IMR-90 (cell line): ENCODE results near the gene TSEN54. TPM values are rescaled to one million over a fixed set of nuclear protein-coding genes. Genes with fewer than 3 reads are reported as not detected.

Experiments used
- ATAC-seq: fragments of 200-7000 bp; cut with Tn5 transposase; 2 replicates; pipeline ENCODE4 v1.9.1; 2020; ENCODE audit warnings: low read depth, mild to moderate bottlenecking, moderate library complexity
- BruUV-seq: library from RNA; stranded (reverse); fragments of 400-500 nt; replicated peaks from 2 replicates; lab custom pipeline; 2021; lab: Mats Ljungman, UMichigan
- CTCF ChIA-PET: fragments of 300-600 bp; formaldehyde crosslinking; extraction: SDS; loops from one replicate; lab custom pipeline; 2021; ENCODE audit warnings: antibody characterized with exemption; lab: Yijun Ruan, JAX
- POLR2A ChIA-PET: fragments of 300-600 bp; sonication (Branson Sonifier 250); formaldehyde crosslinking; loops from one replicate; lab custom pipeline; 2022; ENCODE audit warnings: antibody characterized with exemption; ENCODE audit not compliant: unreplicated experiment; lab: Charles Lee
- DNase-seq: peaks from one replicate; pipeline ENCODE4 v3.0.0; 2013
- H2AFZ ChIP-seq: replicated peaks from 2 replicates; pipeline ENCODE3; 2013; ENCODE audit warnings: low read length, mild to moderate bottlenecking; ENCODE audit not compliant: poor library complexity
- H2AK5ac ChIP-seq: 2 replicates; pipeline ENCODE4 v1.6.1; 2013; ENCODE audit warnings: low read depth, low read length, inconsistent platforms
- H2AK9ac ChIP-seq: replicated peaks from 2 replicates; pipeline ENCODE3; 2013; ENCODE audit warnings: mild to moderate bottlenecking, low read depth, low read length, moderate library complexity; ENCODE audit not compliant: poor library complexity
- H2BK120ac ChIP-seq: 2 replicates; pipeline ENCODE4 v1.6.1; 2013; ENCODE audit warnings: low read depth, low read length, inconsistent platforms
- H2BK15ac ChIP-seq: 3 replicates; pipeline ENCODE4 v1.6.1; 2013; ENCODE audit warnings: low read depth, low read length, inconsistent platforms
- H2BK20ac ChIP-seq: 2 replicates; pipeline ENCODE4 v1.6.1; 2013; ENCODE audit warnings: low read depth, mild to moderate bottlenecking, inconsistent platforms, low read length, moderate library complexity
- H2BK5ac ChIP-seq: 2 replicates; pipeline ENCODE4 v1.6.1; 2013; ENCODE audit warnings: mild to moderate bottlenecking, low read depth, low read length, inconsistent platforms; ENCODE audit not compliant: poor library complexity, severe bottlenecking
- H3K14ac ChIP-seq: replicated peaks from 2 replicates; pipeline ENCODE4 v1.6.1; 2013; ENCODE audit warnings: low read depth, low read length, inconsistent platforms
- H3K18ac ChIP-seq: 2 replicates; pipeline ENCODE4 v1.6.1; 2013; ENCODE audit warnings: low read depth, low read length, control low read depth
- H3K23ac ChIP-seq: 2 replicates; pipeline ENCODE4 v1.6.1; 2013; ENCODE audit warnings: low read depth, low read length, inconsistent platforms
- H3K27ac ChIP-seq: 2 replicates; pipeline ENCODE4 v1.5.1; 2013; ENCODE audit warnings: mild to moderate bottlenecking, control low read depth, low read length; ENCODE audit not compliant: insufficient read depth
- H3K27me3 ChIP-seq: 2 replicates; pipeline ENCODE4 v1.6.1; 2013; ENCODE audit warnings: low read length; ENCODE audit not compliant: control insufficient read depth, insufficient read depth
- H3K36me3 ChIP-seq: 2 replicates; pipeline ENCODE4 v1.6.1; 2013; ENCODE audit warnings: low read length, mixed read lengths; ENCODE audit not compliant: control insufficient read depth, insufficient read depth
- H3K4ac ChIP-seq: 2 replicates; pipeline ENCODE4 v1.6.1; 2013; ENCODE audit warnings: low read depth, low read length, inconsistent platforms
- H3K4me1 ChIP-seq: 2 replicates; pipeline ENCODE4 v1.6.1; 2013; ENCODE audit warnings: low read length, mixed read lengths; ENCODE audit not compliant: control insufficient read depth, insufficient read depth
- H3K4me2 ChIP-seq: 2 replicates; pipeline ENCODE4 v1.6.1; 2013; ENCODE audit warnings: low read depth, mild to moderate bottlenecking, control low read depth, low read length, moderate library complexity
- H3K4me3 ChIP-seq: 2 replicates; pipeline ENCODE4 v1.5.1; 2013; ENCODE audit warnings: low read depth, mild to moderate bottlenecking, control low read depth, low read length, moderate library complexity; ENCODE audit not compliant: insufficient read depth
- H3K56ac ChIP-seq: 2 replicates; pipeline ENCODE4 v1.6.1; 2013; ENCODE audit warnings: low read length, inconsistent platforms; ENCODE audit not compliant: insufficient read depth; ENCODE audit errors: extremely low read depth
- H3K79me1 ChIP-seq, 2 experiments: 2 replicates each; pipeline ENCODE4 v1.6.1; 2013; ENCODE audit warnings: low read length in 2 of 2, inconsistent platforms in 1 of 2, low read depth in 1 of 2
- H3K9ac ChIP-seq: 2 replicates; pipeline ENCODE4 v1.6.1; 2013; ENCODE audit warnings: low read depth, low read length, control low read depth
- H3K9me1 ChIP-seq: 2 replicates; pipeline ENCODE4 v1.6.1; 2013; ENCODE audit warnings: low read length, inconsistent platforms; ENCODE audit not compliant: insufficient read depth
- H3K9me3 ChIP-seq: 2 replicates; pipeline ENCODE4 v1.6.1; 2013; ENCODE audit warnings: low read length; ENCODE audit not compliant: control insufficient read depth, insufficient read depth
- H4K20me1 ChIP-seq: 2 replicates; pipeline ENCODE4 v1.6.1; 2013; ENCODE audit warnings: low read length, inconsistent platforms; ENCODE audit not compliant: insufficient read depth
- H4K5ac ChIP-seq: 2 replicates; pipeline ENCODE4 v1.6.1; 2013; ENCODE audit warnings: mild to moderate bottlenecking, low read depth, low read length, control low read depth
- H4K8ac ChIP-seq, 2 experiments: 2 replicates each; pipeline ENCODE4 v1.6.1; 2013; ENCODE audit warnings: low read depth in 2 of 2, low read length in 2 of 2, control low read depth in 1 of 2, inconsistent platforms in 1 of 2
- H4K91ac ChIP-seq: 2 replicates; pipeline ENCODE4 v1.6.1; 2013; ENCODE audit warnings: low read depth, low read length, inconsistent platforms; ENCODE audit not compliant: insufficient read depth
- BHLHE40 ChIP-seq: fragments of 150-350 bp; IDR thresholded peaks from 2 replicates; pipeline ENCODE4 v1.6.1; 2016; ENCODE audit warnings: mild to moderate bottlenecking, low read depth, low read length
- CEBPB ChIP-seq: IDR thresholded peaks from 2 replicates; pipeline ENCODE4 v1.6.1; 2012; ENCODE audit warnings: low read depth, low read length, improper control_type of control experiment
- CHD1 ChIP-seq: IDR thresholded peaks from 2 replicates; pipeline ENCODE4 v1.6.1; 2012; ENCODE audit warnings: low read depth, low read length, improper control_type of control experiment
- ELK1 ChIP-seq: fragments of 150-350 bp; IDR thresholded peaks from 2 replicates; pipeline ENCODE4 v1.6.1; 2016; ENCODE audit warnings: low read depth, mild to moderate bottlenecking, low read length, moderate library complexity, borderline replicate concordance
- FOS ChIP-seq: fragments of 150-350 bp; IDR thresholded peaks from 2 replicates; pipeline ENCODE4 v1.6.1; 2016; ENCODE audit warnings: low read depth, low read length
- MAFK ChIP-seq: IDR thresholded peaks from 2 replicates; pipeline ENCODE4 v1.6.1; 2012; ENCODE audit warnings: low read depth, low read length, improper control_type of control experiment
- MAZ ChIP-seq: IDR thresholded peaks from 2 replicates; pipeline ENCODE4 v1.6.1; 2012; ENCODE audit warnings: low read depth, mild to moderate bottlenecking, low read length, improper control_type of control experiment, moderate library complexity, borderline replicate concordance
- MXI1 ChIP-seq: IDR thresholded peaks from 2 replicates; pipeline ENCODE4 v1.6.1; 2012; ENCODE audit warnings: low read depth, mild to moderate bottlenecking, low read length, moderate library complexity, borderline replicate concordance
- NFE2L2 ChIP-seq: fragments of 150-350 bp; IDR thresholded peaks from 2 replicates; pipeline ENCODE4 v1.6.1; 2016; ENCODE audit warnings: low read depth, mild to moderate bottlenecking, low read length
- RAD21 ChIP-seq: IDR thresholded peaks from 2 replicates; pipeline ENCODE4 v1.6.1; 2012; ENCODE audit warnings: low read length, improper control_type of control experiment
- RCOR1 ChIP-seq: IDR thresholded peaks from 2 replicates; pipeline ENCODE4 v1.6.1; 2012; ENCODE audit warnings: mild to moderate bottlenecking, low read length, improper control_type of control experiment; ENCODE audit not compliant: insufficient replicate concordance
- RFX5 ChIP-seq: IDR thresholded peaks from 2 replicates; pipeline ENCODE4 v1.8.0; 2012; ENCODE audit warnings: low read depth, mild to moderate bottlenecking, low read length, moderate library complexity
- SMC3 ChIP-seq: fragments of 150-350 bp; IDR thresholded peaks from 2 replicates; pipeline ENCODE4 v1.6.1; 2016; ENCODE audit warnings: low read depth, mild to moderate bottlenecking, antibody characterized with exemption, low read length, moderate library complexity
- USF2 ChIP-seq: fragments of 150-350 bp; IDR thresholded peaks from 2 replicates; pipeline ENCODE4 v1.6.1; 2017; ENCODE audit warnings: mild to moderate bottlenecking, antibody characterized with exemption, low read length, low read depth
- WGBS, 2 experiments: methylation state at CpG; one replicate each; pipeline versions ENCODE4 v1.1.5 to v1.1.7; 2013; ENCODE audit warnings: missing lambda C conversion rate in 2 of 2; ENCODE audit not compliant: insufficient read length in 1 of 2; ENCODE audit errors: extremely low coverage in 2 of 2; 5-methylcytosine and 5-hydroxymethylcytosine counted together
- dilution Hi-C: fragments of 300-500 bp; cut with HindIII; formaldehyde crosslinking; loops from one replicate; pipeline ENCODE4 v1.14.3; 2018; ENCODE audit warnings: low sequenced_read_pairs; ENCODE audit not compliant: unreplicated experiment
- in situ Hi-C: fragments of 300-500 bp; cut with MboI; formaldehyde crosslinking; loops from 3 replicates; pipeline ENCODE4 v1.14.3; 2019; ENCODE audit warnings: low sequenced_read_pairs, inconsistent platforms, mixed read lengths
- intact Hi-C: fragments of 100-400 bp; cut with micrococcal nuclease; formaldehyde crosslinking; loops from 2 replicates; pipeline ENCODE4 v1.10.0; 2022
- polyA plus RNA-seq, 3 experiments: library from polyadenylated mRNA; depleted of rRNA; stranded (reverse); fragments of >200 nt; gene quantifications; 2 replicates each; pipeline ENCODE4 v1.2.3, GENCODE V29; 2012; ENCODE audit warnings: low replicate concordance in 1 of 3
- total RNA-seq: library from RNA; depleted of rRNA; stranded (reverse); fragments of >200 nt; gene quantifications from 2 replicates; pipeline ENCODE4 v1.2.3, GENCODE V29; 2012

The TSEN54 gene
- total and polyA plus RNA-seq, 2 of the 4 experiments (the other 2 are of a cell fraction), result 7.2 to 14.9 TPM

- POLR2A ChIA-PET, result no interaction called here
- WGBS, 2 experiments, result 5% methylated on average over 25 of the region's 60 CpGs; no CpG with 5 or more reads in 1 of the 2 experiments
- H3K14ac ChIP-seq, result no peak overlapping the region
- 0 out of 2 replicates have a peak, but pooled peaks cover 14% of the 10 kb centered on the region for H4K20me1 ChIP-seq
- no peak overlapping the region for H2BK15ac ChIP-seq
- H2BK5ac ChIP-seq, result no peak overlapping the region
- H3K56ac ChIP-seq, result no peak overlapping the region
- no peak overlapping the region for H3K18ac ChIP-seq
- no peak for DNase-seq
- no peak overlapping the region for H4K5ac ChIP-seq
- dilution Hi-C loops, result no loop called here
- H2BK20ac ChIP-seq, result no peak overlapping the region
- intact Hi-C loops, result no loop called here
- H3K4me3 ChIP-seq, result peak overlapping the region; percentile 48; the same call in 1 of the 2 replicates
- H4K91ac ChIP-seq, result no peak overlapping the region
- H2AK5ac ChIP-seq, result no peak overlapping the region
- in situ Hi-C loops, result no loop called here
- H4K8ac ChIP-seq, result no peak overlapping the region
- H2AK9ac ChIP-seq, result no peak overlapping the region
- peaks cover 22% of the 10 kb centered on the region for H3K27me3 ChIP-seq
- no peaks in the 10 kb centered on the region for H3K9me3 ChIP-seq
- TF ChIP-seq ELK1 (no peak), SMC3 (no peak), RFX5 (no peak), MAZ (no peak), RAD21 (no peak), NFE2L2 (no peak), MAFK (no peak), BHLHE40 (no peak), FOS (no peak), USF2 (no peak), CHD1 (no peak), CEBPB (no peak), RCOR1 (no peak), MXI1 (no peak)
- peak overlapping the region; percentile 73; the same call in 1 of the 2 replicates for H3K23ac ChIP-seq
- peak; percentile 5; the same call in 1 of the 2 replicates for ATAC-seq
- H3K79me1 ChIP-seq, result no peaks in the 10 kb centered on the region
- no peaks in the 10 kb centered on the region for H3K9me1 ChIP-seq
- BruUV-seq, result no TSS peak
- H2BK120ac ChIP-seq, result no peak overlapping the region
- H2AFZ ChIP-seq, result peak overlapping the region; percentile 81
- no peak overlapping the region for H3K4ac ChIP-seq
- H3K36me3 ChIP-seq, result peaks cover 3% of the 10 kb centered on the region; the same call in 1 of the 2 replicates
- H3K4me1 ChIP-seq, result no peaks in the 10 kb centered on the region
- no peak overlapping the region for H3K9ac ChIP-seq
- H3K4me2 ChIP-seq, result peak overlapping the region; percentile 66
- no peak overlapping the region for H3K27ac ChIP-seq
- CTCF ChIA-PET, result no interaction called here
These were observed 9.7 kb downstream of the TSEN54 start for GRCh38 chr17:75525806-75526554.
